Measurements from ENCODE around the gene RABGAP1L. TPM values are rescaled to one million over a fixed set of nuclear protein-coding genes. Genes with fewer than 3 reads are reported as not detected.
"Not testable (repeated sequence)": the region's sequence is repeated elsewhere in the genome, so short reads cannot be mapped to it uniquely, and the experiment has no call there.

Gene RABGAP1L
- total RNA-seq, 1 experiment from 2014 or later: 20.8 TPM

DNA sequence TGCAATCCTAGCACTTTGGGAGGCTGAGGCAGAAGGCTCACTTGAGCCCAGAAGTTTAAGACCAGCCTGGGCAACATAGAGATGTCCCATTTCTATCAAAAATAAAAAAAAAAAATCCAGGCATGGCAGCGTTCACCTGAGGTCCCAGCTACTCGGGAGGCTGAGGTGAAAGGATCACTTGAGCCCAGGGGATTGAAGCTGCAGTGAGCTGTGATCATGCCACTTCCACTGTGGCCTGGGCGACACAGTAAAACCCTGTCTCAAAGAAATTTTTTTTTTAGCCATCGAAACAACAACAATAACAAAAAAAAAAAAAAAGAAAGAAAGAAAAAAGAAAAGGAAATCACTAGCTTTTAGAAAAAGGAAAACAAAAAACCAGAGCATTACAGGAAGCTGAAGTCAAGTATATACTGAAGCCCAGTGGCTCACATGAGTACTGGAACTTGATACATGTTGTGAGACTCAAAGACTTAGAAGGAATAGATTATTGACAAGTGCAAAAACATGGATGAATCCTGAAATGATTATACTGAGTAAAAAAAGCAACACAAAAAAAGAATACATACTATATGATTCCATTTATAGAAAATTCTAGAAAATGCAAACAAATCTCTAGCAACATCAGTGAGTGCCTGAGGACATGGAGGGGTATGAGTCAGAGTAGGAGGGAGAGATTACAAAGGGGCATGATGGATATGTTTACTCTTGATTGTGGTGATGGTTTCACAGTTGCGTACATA lies 6.1 kb upstream of the RABGAP1L start:
- DNase-seq (ENCODE audit: extremely low read depth, low read depth): peak; percentile 81

DNA sequence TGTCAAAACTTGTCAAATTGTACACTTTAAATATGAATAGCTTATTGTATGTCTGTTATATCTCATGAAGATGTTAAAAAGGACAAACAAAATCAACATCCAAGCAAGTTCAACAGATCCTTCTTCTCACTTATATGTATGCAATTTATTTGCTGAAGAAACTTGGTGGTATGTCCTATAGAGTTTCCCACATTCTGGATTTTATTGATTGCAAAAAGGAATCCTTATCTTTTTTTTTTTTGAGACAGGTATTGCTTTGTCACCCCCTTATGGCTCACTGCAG lies 5.6 kb upstream of the RABGAP1L start:
- no peak for DNase-seq (ENCODE audit: extremely low read depth, low read depth)

DNA sequence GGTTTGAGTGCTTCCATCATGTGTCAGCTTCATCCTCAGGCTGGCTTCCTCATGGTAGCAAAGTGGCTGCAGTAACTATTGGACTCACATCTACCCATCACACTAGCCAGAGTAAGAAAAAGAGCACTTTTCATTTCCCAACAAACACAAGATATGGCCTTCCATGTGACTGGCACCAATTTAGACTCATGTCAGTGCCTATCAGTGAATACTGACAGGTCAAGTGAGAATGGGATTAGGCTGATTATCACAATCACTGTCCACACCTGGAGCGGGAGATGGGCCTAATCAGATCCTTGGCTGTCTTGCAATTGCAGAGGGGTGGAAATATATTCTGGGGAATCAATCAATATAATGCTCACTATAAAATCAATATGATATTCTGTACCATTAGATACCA lies 2.9 kb upstream of the RABGAP1L start:
- DNase-seq (ENCODE audit: extremely low read depth, low read depth): no peak

DNA sequence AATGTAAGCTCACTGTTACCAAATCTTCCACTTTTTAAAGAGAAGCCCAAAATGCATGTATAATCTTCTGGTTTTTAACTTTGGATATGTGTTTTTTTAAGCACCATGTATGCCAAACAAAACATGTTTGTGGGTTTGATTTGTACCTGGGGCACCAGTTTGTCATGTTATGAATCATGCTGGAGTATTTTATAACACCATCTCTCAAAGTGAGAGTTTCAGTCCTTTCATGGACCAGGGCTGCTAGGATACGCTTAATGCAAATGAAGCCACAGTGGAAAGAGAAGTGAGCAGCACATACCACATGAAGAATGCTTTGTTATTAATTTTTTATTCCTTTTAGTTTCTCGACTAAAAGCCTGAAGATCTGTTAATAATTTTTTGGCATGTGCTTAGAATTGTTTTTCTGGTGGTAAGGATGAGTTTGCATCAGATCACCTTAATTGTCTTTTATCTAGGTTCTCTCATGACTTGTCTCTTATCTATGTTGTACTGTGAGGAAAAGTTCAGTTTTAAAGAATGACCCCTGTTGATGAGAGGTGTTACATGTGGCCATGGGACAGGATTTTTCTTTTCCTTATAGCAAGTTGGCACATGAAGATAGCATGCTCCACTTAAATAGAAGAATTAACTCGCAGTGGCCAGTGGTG lies 2.0 kb upstream of the RABGAP1L start:
- DNase-seq (ENCODE audit: extremely low read depth, low read depth): no peak

DNA sequence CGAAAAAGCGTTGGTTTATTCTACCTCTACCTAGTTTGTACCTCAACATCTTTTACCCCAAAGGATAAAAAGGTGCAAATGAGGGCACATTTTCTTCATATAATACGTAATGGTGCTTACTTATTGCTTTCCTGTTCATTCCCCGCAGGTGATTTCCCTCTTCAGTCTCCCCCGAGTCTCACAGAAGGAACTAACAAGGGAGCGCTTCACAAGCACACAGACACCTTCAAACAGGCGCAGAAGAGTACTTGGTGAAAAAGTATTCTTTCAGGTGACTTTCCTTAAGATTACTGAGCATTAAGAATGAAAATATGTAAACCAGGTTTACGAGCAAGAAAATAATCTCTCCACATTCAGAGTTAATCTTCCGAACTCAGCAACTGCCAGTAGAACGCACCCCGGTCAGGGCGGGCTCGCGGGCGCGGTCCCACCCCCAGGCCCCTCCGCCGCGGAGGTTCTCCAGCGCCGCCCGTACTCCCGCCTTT lies 511 bp upstream of the RABGAP1L start:
- DNase-seq (ENCODE audit: extremely low read depth, low read depth): no peak

DNA sequence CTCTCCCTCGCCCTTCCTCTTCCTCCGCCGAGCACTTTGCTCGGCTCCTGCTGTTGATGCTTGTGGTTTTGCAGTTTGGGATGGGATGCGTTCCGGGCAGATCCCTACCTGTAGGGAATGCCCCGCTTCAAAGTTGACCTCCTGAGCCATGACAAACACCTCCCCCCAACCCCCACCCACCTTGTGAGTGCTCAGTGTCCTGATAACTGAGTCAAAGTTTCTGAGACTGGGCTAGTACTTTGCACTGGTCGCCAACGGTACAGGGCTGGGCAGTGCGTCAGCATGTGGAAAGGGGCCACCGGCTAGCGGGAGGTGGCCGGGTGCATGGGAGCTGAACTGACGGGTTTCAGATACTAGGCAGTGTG lies 771 bp downstream of the RABGAP1L start:
- DNase-seq (ENCODE audit: extremely low read depth, low read depth): no peak

DNA sequence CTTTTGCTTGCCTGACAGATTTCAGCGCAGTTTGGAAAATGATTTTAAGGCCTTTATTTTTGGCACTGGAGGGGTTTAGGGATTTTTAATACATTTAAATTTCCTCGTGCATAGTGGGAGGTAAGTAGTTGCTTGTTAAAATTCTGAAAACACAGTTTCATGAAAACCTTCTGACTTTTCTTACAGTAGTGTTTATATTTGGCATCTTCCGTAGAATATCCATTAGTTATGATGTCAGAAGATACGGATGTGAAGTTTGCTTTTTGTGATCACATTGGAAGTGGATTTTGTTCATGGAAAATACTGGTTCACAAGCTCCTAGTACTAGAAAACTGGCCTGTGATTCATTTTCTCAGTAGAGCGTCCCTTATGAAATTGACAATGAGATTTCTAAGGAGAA lies 1.3 kb downstream of the RABGAP1L start:
- DNase-seq (ENCODE audit: extremely low read depth, low read depth): no peak

DNA sequence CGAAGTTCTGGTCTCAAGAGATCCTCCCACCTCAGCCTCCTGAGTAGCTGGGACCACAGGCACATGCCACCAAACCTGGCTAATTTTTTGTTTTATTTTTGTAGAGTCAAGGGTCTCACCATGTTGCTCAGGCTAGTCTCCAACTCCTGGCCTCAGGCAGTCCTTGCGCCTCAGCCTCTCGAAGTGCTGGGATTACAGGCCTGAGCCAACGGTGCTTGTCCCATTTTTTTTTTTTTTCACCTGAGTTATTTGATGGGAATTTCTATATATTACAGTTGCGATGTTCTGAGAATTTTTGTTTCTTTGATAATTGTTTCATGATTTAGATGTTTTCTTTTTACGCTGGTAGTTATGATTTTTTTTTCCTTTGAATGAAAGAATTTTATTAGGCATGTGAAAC lies 2.5 kb downstream of the RABGAP1L start:
- no peak for DNase-seq (ENCODE audit: extremely low read depth, low read depth)

DNA sequence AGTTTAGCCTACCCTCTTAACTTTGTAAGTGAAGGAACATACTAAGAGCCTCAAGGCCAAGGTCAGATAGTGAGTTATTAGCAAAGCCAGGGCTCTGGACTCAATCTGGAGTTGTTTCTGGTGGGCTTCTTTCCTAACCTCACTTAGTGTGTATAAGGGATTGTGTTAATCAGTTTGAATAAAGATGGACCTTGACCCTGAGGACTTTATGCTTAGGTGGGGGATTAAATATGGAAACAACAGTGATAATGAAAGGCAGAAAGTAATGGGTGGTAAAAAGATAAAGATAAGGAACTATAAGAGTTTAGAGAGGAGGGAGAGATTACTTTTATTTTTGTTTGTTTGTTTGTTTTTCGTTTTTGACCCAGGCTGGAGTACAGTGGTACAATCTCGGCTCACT lies 5.5 kb downstream of the RABGAP1L start:
- no peak for DNase-seq (ENCODE audit: extremely low read depth, low read depth)

DNA sequence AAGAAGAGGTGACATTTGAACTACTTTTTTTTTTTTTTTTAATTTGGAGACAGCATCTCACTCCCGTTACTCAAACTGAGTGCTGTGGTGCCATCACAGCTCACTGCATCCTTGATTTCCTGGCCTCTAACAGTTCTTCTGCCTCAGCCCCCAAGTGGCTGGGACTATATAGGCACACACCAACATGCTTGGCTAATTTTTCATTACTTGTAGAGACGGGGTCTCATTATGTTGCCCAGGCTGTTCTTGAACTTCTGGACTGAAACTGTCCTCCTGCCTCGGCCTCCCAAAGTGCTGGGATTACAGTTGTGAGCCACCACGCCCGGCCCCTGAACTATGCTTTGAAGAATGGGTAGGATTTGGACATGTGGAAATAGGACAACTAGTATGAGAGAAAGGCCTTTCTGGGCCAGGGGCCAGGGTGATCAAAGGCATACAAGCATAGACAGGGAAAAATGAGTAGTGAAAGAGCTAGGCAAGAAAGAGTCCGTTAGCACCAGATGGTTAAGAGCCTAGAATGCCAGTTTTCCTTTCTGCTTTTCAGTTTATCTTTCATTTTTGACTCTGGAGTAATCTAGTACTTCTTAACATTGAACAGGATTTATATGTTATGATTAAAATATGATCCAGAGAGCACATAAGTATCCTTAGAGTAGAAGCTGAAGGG lies 6.3 kb downstream of the RABGAP1L start:
- DNase-seq (ENCODE audit: extremely low read depth, low read depth): no peak

DNA sequence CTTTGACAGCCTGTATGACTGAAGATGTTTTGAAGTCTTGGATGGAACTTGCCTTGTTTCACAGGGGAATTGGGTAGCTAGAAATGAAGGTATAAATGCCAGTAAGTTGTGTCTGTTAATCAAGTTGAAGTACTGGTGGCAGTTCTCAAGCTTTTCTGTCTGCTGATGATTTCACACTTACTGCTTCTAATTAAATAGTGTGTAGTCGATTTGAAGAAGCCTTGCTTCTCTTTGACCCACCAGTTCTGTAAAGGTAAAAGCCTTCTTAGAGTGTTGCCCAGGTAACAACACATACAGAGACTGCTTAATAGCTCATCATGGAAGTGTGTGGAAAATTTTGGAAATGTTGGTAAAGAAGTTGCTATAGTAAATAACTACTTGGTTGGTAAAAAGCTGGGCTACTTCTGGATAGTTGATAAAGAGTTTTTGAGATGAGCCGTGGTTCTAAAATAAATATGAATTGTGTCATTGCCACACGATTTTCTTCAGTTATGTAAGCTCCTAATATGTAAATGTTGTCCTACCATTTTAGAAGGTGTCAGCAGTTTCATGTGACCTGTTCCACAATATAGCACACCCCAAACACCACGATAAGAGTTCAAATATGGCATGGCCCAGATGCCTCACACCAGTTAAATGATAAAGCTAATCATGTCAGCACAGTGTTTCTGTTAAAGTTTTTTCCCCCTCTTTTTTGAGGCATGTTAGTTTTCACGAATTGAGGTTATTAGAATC lies 7.4 kb downstream of the RABGAP1L start:
- no peak for DNase-seq (ENCODE audit: extremely low read depth, low read depth)

DNA sequence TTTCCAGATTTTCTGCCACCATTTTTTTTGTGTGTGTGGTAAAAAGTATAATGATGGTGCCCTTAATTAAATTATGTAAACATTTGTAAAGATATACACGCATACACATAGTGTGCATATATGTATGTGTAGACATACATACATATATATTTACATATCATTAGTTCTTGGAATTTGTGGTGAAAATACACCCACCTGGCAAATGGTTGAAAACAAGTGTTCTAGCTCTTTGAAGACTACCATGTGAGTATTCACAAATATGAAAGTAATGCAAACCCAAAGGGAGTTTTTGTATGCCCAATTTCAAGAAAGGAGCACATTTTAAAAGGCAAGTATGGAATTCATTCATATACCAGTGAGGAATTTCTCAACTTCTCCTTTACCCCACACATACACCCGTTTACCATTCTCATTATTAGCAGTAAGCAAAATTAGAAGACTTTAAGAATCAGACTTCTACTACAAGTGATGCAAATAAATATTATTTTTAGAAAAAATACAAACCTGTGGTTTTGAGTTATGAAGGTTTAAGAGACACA lies 8.0 kb downstream of the RABGAP1L start:
- DNase-seq (ENCODE audit: extremely low read depth, low read depth): no peak

DNA sequence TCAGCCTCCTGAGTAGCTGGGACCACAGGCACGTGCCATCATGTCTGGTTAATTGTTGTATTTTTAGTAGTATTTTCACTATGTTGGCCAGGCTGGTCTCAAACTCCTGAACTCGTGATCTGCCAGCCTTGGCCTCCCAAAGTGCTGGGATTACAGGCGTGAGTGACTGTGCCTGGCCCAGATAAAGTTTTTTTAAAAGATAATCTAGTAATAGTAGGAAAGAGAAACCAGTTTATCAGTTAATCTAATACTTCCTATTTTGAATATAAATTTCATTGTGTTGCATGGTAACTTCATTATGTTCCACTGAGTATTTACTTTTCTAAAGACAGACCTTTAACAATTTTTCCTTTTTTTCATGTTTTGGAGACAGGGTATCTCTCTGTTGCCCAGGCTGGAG lies 10.0 kb downstream of the RABGAP1L start:
- no peak for DNase-seq (ENCODE audit: extremely low read depth, low read depth)

DNA sequence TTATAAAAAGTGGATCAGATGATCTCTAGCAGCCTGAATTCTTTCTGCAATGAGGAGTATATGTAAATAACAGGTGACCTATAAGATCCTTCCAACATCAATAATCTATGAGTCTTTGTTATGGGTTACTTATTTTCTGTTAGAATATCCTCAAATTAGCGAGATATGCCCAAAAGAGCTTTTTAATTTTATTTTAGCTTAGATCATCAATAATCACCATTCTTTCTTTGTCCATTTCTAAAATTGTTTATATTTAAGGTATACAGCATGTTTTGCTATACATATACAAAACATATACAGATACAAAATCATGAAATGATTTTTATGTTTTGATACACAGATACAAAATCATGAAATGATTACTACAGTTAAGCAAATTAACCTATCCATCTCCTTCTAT lies 11.8 kb downstream of the RABGAP1L start:
- DNase-seq (ENCODE audit: extremely low read depth, low read depth): no peak

DNA sequence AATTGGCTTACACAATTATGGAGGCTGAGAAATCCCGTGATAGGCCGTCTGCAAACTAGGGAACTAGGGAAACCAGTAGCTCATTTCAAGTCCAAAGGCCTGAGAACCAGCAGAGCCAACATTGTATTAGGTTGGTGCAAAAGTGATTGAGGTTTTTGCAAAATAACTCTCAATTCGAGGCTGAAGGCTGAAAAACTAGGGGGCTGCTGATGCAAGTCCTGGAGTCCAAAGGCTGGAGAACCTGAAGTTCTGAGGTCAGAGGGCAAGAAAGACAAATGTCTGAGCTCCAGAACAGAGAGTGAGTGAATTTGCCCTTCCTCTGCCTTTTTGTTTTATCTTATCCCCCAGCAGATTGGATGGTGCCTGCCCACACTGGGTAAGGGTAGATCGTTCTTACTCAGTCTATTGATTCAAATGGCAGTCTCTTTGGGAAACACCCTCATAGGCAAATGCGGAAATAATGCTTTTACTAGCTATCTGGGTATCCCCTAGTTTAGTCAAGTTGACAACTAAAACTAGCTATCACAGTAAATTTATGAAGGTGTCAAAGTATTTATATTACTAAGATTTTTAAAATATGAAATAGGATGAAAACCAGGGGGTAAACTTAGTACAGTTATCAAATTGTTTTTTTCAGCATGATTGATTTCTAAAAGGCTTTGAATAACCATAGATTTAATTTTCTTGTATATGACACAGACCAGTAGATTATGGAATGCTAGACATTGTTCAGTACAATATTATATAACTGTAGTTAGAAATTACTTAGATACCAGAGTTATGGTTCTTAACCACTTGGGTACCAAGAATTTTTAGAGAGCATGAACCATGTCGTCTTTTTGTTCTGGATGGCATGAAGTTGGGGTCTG lies 15.4 kb downstream of the RABGAP1L start:
- no peak for DNase-seq (ENCODE audit: extremely low read depth, low read depth)

DNA sequence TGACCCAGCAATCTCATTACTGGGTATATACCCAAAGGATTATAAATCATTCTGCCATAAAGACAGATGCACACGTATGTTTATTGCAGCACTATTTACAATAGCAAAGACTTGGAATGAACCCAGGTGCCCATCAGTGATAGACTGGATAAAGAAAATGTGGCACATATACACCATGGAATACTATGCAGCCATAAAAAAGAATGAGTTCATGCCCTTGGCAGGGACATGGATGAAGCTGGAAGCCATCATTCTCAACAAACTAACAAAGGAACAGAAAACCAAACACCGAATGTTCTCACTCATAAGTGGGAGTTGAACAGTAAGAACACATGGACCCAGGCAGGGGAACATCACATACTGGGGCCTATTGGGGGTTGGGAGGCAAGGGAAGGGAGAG lies 19.1 kb downstream of the RABGAP1L start:
- not testable (repeated sequence) for DNase-seq (ENCODE audit: extremely low read depth, low read depth)

DNA sequence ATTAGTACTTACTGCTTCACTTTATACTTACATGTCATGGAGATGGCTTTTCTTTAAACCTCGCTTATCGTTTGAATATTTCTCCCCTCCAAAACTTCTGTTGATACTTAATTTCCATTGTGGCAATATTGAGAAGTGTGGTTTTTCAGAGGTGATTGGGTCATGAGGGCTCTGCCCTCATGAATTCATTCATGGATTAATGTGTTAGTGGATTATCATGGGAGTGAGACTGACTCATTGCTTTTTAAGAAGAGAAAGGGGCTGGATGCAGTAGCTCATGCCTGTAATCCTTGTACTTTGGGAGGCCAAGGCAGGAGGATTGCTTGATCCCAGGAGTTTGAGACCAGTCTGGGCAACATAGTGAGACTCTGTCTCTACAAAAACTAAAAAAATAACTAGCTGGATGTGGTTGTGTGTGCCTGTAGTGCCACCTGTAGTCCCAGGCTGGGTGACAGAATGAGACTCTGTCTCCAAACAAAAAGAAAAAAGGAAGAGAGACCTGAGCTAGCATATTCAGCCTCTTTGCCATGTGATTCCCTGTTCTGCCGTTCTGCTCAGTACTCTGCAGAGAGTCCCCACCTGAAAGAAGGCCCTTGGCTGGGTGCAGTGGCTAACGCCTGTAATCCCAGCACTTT lies 30.2 kb downstream of the RABGAP1L start:
- no peak for DNase-seq (ENCODE audit: extremely low read depth, low read depth)

DNA sequence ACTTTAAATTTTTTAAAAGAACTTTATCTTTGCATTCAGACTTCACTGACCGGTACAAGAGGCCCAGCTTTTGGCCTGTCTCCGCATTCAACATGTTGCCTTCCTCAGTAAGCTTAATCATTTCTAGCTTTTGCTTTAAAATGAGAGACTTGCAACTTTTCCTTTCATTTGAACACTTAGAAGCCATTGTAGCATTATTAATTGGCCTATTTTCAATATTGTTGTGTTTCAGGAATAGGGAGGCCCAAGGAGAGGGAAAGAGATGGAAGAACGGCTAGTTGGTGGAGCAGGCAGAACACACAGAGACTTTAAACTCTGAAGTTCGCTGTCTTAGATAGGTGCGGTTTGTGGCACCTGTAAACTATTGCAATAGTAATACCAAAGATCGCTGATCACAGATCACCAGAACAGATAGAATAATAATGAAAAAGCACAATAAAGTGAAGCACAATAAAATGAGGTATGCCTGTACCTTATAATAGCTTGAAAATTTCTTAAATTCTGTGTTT lies 31.4 kb downstream of the RABGAP1L start:
- no peak for DNase-seq (ENCODE audit: extremely low read depth, low read depth)

DNA sequence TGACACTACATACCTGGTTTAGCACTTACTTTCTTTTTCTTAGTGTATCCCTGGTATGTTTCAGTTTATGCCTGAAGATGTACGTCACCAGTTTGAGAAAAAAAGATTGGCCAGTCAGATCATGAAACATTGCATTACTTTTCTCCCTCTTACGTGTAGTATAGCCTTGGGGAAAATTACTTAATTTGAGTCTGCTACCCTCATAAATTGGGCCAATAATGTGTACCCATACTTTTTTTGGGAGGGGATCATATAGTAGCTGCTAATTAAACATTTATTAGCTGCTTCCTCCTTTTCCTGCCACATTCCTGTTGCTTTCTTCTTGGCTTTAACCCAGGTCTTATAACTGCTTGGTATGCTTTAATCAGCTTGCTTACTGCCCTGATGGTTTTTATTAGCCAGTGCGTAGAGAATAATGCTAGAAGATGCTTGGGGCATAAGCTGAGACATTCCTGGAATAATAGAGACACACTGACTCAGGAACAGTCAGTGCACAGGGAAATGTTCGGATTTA lies 32.1 kb downstream of the RABGAP1L start:
- DNase-seq (ENCODE audit: extremely low read depth, low read depth): no peak
